Psoas muscle (tissue), 8 donors: ENCODE data around the gene SRPK3. TPM values are rescaled to one million over a fixed set of nuclear protein-coding genes. Genes with fewer than 3 reads are reported as not detected.
A peak's percentile ranks its signal among the peaks of the same experiment; 100 is the strongest.

ENCODE experiments used
- ATAC-seq, 4 donors: fragments of 200-7000 bp; cut with Tn5 transposase; one replicate each; pipeline ENCODE4 v1.9.1; 2020; ENCODE audit warnings: moderate library complexity in 3 of 4, mild to moderate bottlenecking in 2 of 4
- DNase-seq, 2 donors: peaks; one replicate each; pipeline ENCODE4 v3.0.0-alpha.2; 2020
- H3K27ac ChIP-seq: fragments of 200-600 bp; one replicate; pipeline ENCODE4 v1.8.0; 2022
- H3K27me3 ChIP-seq, 3 donors: fragments of 200-600 bp in 1 of 3; one replicate each; pipeline versions ENCODE4 v1.6.1 to v1.8.0; 2013 to 2022; ENCODE audit warnings: low read length in 2 of 3, mild to moderate bottlenecking in 2 of 3, moderate library complexity in 1 of 3; ENCODE audit not compliant: insufficient read depth in 3 of 3
- H3K36me3 ChIP-seq, 2 donors: fragments of 200-600 bp in 1 of 2; one replicate each; pipeline versions ENCODE4 v1.6.1 to v1.8.0; 2013 to 2022; ENCODE audit warnings: low read depth in 1 of 2, mild to moderate bottlenecking in 1 of 2, moderate library complexity in 1 of 2; ENCODE audit not compliant: insufficient read depth in 1 of 2
- H3K4me1 ChIP-seq: fragments of 200-600 bp; one replicate; pipeline ENCODE4 v1.8.0; 2022
- H3K4me3 ChIP-seq: fragments of 200-600 bp; one replicate; pipeline ENCODE4 v1.8.0; 2022; ENCODE audit warnings: mild to moderate bottlenecking
- H3K9me3 ChIP-seq: fragments of 200-600 bp; one replicate; pipeline ENCODE4 v1.8.0; 2022
- WGBS, 3 donors: extraction: QIAGEN DNeasy Blood & Tissue Kit; methylation state at CpG; one replicate each; pipeline versions ENCODE4 v1.1.6 to v1.1.7; 2013; 5-methylcytosine and 5-hydroxymethylcytosine counted together
- intact Hi-C, 2 donors: fragments of 100-400 bp; cut with DNase I; formaldehyde crosslinking; loops; one replicate each; pipeline versions ENCODE4 v1.11.0 to v1.14.2; 2022
- polyA plus RNA-seq, 3 donors: library from polyadenylated mRNA; stranded (reverse); fragments of 200-250 nt; gene quantifications; one replicate each; pipeline ENCODE4 v1.2.3, GENCODE V29; 2013
- total RNA-seq, 4 donors: library from RNA; stranded (reverse); fragmentation: NEBNext Ultra II Directional in 2 of 4; extraction: Animal tissue kit (Norgen Biotek cat#: 25700) in 2 of 4; gene quantifications; one replicate each; pipeline versions ENCODE4 v1.2.1 to v1.2.4, GENCODE V29; 2021 to 2023
- TF ChIP-seq, protein P1 (sequence below): fragments of 200-600 bp; IDR thresholded peaks from one replicate; pipeline ENCODE4 v1.8.0; 2022; ENCODE audit warnings: antibody characterized with exemption
- donor health status: healthy with polysubstance abuse.
- donor health status: DM: no; HTN: no; CAD: no; lungs with moderate emphysema.
- donor health status: Bipolar disorder and iron deficiency.
- donor health status: healthy.
- donor health status: DM: yes; HTN: yes; CAD: no.
- donor health status: DM: no; HTN: no; CAD: no.
- donor health status: DM: no; HTN: no; CAD: no.
- donor health status: DM: yes; HTN: yes; CAD: no.

Gene SRPK3
- total and polyA plus RNA-seq, 7 donors = 14.5 to 140 (median 43.7) TPM

DNA sequence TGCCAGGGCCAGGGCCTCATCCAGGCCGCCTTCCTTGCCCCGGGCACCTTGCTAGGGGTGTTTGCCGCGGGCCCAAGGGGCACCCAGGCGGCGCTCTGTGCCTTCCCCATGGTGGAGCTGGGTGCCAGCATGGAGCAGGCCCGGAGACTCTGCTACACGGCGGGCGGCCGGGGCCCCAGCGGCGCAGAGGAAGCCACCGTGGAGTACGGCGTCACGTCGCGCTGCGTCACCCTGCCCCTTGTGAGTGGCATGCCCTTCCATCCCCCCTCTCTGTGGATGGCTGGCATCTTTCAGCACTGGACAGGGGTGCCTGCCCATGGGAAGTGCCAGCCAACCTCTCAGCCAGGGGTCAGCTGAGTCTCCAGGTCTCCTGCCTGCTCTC lies 13.2 kb upstream of the SRPK3 start:
- no peak for DNase-seq
- Histone ChIP-seq H3K27me3 (no peaks in the 10 kb centered on the region), H3K36me3 (no peaks in the 10 kb centered on the region), H3K9me3 (no peaks in the 10 kb centered on the region), H3K4me3 (no peak overlapping the region), H3K27ac (no peak overlapping the region), H3K4me1 (no peaks in the 10 kb centered on the region)
- intact Hi-C loops = no loop called here
- no peak for ATAC-seq
- TF ChIP-seq, protein P1, sequence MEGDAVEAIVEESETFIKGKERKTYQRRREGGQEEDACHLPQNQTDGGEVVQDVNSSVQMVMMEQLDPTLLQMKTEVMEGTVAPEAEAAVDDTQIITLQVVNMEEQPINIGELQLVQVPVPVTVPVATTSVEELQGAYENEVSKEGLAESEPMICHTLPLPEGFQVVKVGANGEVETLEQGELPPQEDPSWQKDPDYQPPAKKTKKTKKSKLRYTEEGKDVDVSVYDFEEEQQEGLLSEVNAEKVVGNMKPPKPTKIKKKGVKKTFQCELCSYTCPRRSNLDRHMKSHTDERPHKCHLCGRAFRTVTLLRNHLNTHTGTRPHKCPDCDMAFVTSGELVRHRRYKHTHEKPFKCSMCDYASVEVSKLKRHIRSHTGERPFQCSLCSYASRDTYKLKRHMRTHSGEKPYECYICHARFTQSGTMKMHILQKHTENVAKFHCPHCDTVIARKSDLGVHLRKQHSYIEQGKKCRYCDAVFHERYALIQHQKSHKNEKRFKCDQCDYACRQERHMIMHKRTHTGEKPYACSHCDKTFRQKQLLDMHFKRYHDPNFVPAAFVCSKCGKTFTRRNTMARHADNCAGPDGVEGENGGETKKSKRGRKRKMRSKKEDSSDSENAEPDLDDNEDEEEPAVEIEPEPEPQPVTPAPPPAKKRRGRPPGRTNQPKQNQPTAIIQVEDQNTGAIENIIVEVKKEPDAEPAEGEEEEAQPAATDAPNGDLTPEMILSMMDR = no peak
- WGBS, 3 donors = 91 to 96% (median 92%) methylated on average over 4 to 20 of the region's 20 CpGs

DNA sequence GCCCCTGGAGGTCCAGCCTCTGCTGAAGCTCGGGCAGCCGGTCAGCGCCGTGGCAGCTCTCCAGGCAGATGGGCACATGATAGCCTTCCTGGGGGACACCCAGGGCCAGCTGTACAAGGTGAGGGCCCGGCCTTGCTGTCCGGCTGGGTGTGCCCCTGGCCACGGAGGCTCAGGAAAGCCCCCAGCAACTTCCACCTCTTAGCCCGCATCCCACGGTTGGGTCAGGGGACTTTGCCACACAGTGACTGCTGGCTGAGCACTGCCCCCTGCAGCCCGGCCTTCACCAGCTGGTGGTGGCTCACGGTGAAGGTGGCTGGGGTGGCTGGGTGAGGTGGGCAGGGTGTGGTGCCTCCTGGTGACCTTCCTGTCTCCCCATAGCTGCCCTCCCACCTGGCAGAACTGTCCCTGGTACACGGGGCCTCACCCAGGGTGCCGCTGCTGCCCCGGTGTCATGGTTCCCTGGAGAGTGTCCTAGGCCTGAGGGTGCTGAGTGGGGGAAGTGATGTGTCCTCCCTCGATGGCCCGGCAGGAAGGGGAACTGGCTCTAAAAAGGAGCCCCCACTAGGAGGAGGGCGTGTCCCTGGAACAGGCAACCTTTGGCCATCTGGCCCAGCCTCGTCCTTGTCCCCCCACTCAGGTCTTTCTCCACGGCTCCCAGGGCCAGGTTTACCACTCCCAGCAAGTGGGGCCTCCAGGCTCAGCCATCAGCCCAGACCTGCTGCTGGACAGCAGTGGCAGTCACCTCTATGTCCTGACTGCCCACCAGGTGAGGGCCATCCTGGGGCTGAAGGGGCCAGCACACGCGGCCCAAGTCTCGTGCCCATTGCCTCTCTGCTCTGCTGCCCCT lies 12.3 kb upstream of the SRPK3 start:
- DNase-seq (peak; percentile 18 to 43), ATAC-seq (no peak)
- TF ChIP-seq, protein P1 = no peak
- Histone ChIP-seq H3K4me1 (no peaks in the 10 kb centered on the region), H3K27ac (no peak overlapping the region), H3K9me3 (no peaks in the 10 kb centered on the region), H3K36me3 (no peaks in the 10 kb centered on the region), H3K27me3 (no peaks in the 10 kb centered on the region), H3K4me3 (no peak overlapping the region)
- intact Hi-C loops = no loop called here
- 71 to 75% (median 74%) methylated on average over 14 to 22 of the region's 22 CpGs for WGBS, 3 donors

- DNase-seq (peak in 1 of 2 donors; percentile 47), ATAC-seq (no peak)
- Histone ChIP-seq H3K4me1 (no peaks in the 10 kb centered on the region), H3K27me3 (no peaks in the 10 kb centered on the region), H3K27ac (no peak overlapping the region), H3K9me3 (no peaks in the 10 kb centered on the region), H3K4me3 (no peak overlapping the region), H3K36me3 (no peaks in the 10 kb centered on the region)
- intact Hi-C loops = no loop called here
- TF ChIP-seq, protein P1 = no peak
- 88 to 96% (median 93%) methylated on average over 9 to 23 of the region's 23 CpGs for WGBS, 3 donors
Observed at GRCh38 chrX:153769158-153769864, 11.5 kb upstream of the SRPK3 start.

DNA sequence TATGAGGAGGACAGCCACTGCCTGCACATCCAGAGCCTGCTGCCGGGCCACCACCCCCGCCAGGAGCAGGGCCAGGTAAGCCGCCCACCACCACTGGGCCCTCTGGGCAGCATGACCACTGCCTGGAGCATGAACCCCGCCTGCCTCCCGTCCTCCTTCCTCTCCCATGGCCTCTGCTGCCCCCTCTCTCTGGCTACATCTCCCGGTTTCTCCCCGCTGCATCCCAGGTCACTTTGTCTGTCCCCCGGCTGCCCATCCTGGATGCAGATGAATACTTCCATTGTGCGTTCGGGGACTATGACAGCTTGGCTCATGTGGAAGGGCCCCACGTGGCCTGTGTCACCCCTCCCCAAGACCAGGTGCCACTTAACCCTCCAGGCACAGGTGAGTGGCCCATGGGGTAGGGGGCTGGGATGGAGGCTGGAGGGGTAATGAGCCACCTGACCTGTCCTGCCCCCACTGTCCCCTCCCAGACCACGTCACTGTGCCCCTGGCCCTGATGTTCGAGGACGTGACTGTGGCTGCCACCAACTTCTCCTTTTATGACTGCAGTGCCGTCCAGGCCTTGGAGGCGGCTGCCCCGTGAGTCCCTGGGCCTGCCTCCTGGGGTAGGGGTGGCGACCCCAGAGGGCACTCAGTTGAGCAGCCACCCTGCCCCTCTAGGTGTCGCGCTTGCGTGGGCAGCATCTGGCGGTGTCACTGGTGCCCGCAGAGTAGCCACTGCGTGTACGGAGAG lies 10.8 kb upstream of the SRPK3 start:
- Histone ChIP-seq H3K4me3 (no peak overlapping the region), H3K9me3 (no peaks in the 10 kb centered on the region), H3K27me3 (no peaks in the 10 kb centered on the region), H3K27ac (no peak overlapping the region), H3K36me3 (no peaks in the 10 kb centered on the region), H3K4me1 (no peaks in the 10 kb centered on the region)
- TF ChIP-seq, protein P1 = no peak
- ATAC-seq = no peak
- WGBS, 3 donors = 87 to 97% (median 90%) methylated on average over 12 to 25 of the region's 25 CpGs
- DNase-seq = peak in 1 of 2 donors; percentile 33
- intact Hi-C loops = no loop called here
